GM10248 (cell line): ENCODE data around the gene MFSD6.

Experiments used
- CTCF ChIA-PET: fragments of 300-600 bp; sonication (Branson Sonifier 250); formaldehyde crosslinking; extraction: SDS; loops from one replicate; lab custom pipeline; 2021; ENCODE audit warnings: antibody characterized with exemption; lab: Yijun Ruan, JAX
- POLR2A ChIA-PET: fragments of 350-650 bp; sonication (Branson Sonifier 250); formaldehyde crosslinking; extraction: SDS; loops from one replicate; lab custom pipeline; 2020; ENCODE audit warnings: antibody characterized with exemption; lab: Yijun Ruan, JAX
- DNase-seq: peaks from one replicate; pipeline ENCODE4 v3.0.0; 2012; ENCODE audit errors: extremely low spot score
- TF ChIP-seq, protein P1 (sequence below): IDR thresholded peaks from 2 replicates; pipeline ENCODE4 v1.5.1; 2012; ENCODE audit warnings: mild to moderate bottlenecking, low read depth; ENCODE audit errors: extremely low read depth, missing control alignments, control extremely low read depth

MFSD6 gene

DNA sequence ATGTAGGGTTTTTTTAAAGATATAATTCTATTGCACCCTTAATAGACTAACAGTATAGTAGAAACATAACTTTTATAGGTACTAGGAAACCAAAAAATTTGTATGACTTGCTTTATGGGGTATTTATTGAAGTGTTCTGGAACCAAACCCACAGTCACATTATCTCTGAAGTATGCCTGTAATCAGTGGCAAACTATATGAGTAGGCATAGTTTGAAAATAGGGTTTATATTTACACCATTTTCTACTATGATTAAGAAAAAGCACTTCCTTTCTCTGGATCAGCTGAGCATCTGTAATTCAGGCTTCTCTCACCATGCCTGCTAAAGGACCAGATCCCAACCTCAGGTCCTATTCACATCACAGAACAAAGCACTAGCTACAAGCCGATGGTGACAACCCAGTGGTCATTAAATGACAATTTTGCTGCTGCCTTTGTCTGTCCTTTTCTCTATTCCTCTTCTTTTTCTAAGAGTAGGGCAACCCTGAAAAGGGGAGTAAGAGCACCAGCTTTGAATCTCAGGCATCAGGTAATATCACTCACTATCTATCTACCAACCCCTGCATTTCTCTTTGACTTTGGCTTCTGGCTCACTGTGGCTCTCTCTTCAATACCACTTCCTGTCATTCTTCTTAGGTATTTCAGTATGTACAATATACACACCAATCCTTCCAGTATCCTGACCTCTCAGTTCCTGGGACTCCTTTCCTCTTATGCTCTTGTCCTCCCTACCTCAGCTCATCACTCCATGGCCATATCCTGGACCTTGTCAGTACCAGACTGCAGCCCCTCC, 112.0 kb downstream of the MFSD6 start:
- TF ChIP-seq, protein P1, sequence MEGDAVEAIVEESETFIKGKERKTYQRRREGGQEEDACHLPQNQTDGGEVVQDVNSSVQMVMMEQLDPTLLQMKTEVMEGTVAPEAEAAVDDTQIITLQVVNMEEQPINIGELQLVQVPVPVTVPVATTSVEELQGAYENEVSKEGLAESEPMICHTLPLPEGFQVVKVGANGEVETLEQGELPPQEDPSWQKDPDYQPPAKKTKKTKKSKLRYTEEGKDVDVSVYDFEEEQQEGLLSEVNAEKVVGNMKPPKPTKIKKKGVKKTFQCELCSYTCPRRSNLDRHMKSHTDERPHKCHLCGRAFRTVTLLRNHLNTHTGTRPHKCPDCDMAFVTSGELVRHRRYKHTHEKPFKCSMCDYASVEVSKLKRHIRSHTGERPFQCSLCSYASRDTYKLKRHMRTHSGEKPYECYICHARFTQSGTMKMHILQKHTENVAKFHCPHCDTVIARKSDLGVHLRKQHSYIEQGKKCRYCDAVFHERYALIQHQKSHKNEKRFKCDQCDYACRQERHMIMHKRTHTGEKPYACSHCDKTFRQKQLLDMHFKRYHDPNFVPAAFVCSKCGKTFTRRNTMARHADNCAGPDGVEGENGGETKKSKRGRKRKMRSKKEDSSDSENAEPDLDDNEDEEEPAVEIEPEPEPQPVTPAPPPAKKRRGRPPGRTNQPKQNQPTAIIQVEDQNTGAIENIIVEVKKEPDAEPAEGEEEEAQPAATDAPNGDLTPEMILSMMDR = no peak
- ChIA-PET POLR2A (no interaction called here), CTCF (interaction anchor here (1.5 kb wide), 1 partner anchor 9 kb away, joined by 6 read pairs; no protein-coding TSS in a partner anchor)
- DNase-seq = no peak

DNA sequence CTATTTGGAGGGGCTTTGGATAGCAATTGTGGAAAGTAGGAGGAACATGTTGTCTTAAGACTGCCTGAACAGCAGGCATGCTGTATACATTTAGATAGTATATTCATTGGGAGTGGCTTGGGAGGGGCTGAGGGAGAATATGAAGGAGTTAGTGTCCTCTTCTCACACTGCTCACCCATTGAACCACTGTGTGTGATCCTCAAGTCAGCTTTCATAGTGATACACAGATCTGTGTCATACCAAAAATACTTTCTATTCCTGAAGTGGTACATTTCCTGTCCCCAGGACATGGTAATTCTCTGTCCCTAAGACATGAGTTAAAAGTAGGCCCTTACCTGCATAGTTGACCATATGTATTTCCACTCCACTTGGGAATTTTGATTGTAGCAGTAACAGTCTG, 116.8 kb downstream of the MFSD6 start:
- DNase-seq = no peak
- TF ChIP-seq, protein P1 = no peak
- POLR2A ChIA-PET = no interaction called here
- CTCF ChIA-PET = no interaction called here

DNA sequence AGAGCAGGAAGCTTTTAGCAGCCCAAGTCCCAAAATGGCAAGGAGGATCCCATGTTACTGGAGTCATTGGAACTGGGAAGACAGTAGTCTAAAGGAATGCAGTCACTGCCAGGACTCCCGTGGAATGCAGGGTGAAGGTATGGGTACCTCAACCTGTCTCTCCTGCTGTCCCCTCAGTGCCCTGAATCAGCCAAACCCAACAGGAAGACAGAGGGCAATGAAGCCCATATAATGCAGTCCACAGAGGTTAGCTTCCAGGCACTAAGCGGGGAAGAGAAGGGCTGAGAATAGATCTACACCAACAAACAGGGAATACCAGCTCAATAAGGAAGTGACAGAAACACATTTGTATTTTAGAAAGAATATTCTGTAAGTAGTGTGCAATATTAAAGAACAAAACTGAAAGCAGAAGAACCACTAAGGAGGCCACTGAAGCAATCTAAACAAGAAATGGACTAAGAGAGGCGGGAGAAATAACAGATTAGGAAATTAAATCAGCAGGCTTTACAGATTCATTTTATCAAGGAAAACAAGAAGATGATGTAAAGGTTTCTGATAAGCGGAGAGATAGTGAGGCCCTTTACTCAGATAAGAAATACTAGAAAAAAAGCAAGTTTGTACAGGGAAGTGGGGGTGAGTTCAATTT, 118.1 kb downstream of the MFSD6 start:
- POLR2A ChIA-PET = no interaction called here
- no peak for DNase-seq
- TF ChIP-seq, protein P1 = no peak
- CTCF ChIA-PET = interaction anchor here (1.3 to 1.4 kb wide), 2 partner anchors 9 to 154 kb away, joined by 4 read pairs; no protein-coding TSS in a partner anchor

DNA sequence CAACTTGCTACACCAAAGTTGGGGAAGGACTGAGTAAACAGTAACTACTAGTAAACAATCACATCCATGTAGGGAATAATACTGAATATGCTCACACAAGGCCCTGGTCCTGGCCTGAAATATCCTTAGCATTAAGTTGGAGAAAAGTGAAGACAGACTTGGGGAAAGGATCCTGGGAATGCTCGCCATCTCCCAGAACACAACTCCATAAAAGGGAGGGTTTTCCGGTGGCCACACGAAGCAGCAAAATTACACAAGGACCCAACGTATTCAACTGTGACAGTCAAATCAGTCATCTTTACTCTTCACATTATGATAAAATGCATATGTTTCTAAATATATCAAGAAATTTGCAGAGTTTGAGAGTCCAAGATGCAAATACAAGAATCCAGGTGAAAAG, 119.1 kb downstream of the MFSD6 start:
- ChIA-PET CTCF (no interaction called here), POLR2A (no interaction called here)
- TF ChIP-seq, protein P1 = no peak
- no peak for DNase-seq

DNA sequence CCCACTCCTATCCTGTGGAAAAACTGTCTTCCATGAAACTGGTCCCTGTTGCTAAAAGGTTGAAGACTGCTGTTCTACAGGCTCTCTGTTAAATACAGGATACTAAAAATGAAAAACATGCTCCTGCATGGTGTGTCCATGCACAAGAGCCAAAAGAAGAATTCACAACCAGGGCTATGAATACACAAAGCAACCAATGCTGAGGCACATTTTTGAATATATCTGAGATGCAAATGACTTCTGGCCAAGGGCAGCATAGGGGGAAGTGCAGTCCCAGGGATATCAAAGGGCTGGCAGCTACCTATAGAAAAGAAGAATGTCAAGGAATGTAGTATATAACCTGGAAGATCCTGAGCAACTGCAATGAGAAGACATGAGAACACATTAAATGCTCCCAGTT, 119.8 kb downstream of the MFSD6 start:
- CTCF ChIA-PET = no interaction called here
- DNase-seq = no peak
- POLR2A ChIA-PET = no interaction called here
- TF ChIP-seq, protein P1 = no peak

- TF ChIP-seq, protein P1 = no peak
- no peak for DNase-seq
- ChIA-PET CTCF (interaction anchor here (1.2 to 1.6 kb wide), 3 partner anchors 10 to 147 kb away, joined by 3 to 4 read pairs (median 3); no protein-coding TSS in a partner anchor), POLR2A (no interaction called here)
These were observed 120.4 kb downstream of the MFSD6 start for GRCh38 chr2:190528521-190529001.
